ENCODE data around the gene KIF3B. TPM values are rescaled to one million over a fixed set of nuclear protein-coding genes. Genes with fewer than 3 reads are reported as not detected.

KIF3B gene
- total RNA-seq, 2 experiments from 2014 or later: 8.2 to 25.2 TPM

DNA sequence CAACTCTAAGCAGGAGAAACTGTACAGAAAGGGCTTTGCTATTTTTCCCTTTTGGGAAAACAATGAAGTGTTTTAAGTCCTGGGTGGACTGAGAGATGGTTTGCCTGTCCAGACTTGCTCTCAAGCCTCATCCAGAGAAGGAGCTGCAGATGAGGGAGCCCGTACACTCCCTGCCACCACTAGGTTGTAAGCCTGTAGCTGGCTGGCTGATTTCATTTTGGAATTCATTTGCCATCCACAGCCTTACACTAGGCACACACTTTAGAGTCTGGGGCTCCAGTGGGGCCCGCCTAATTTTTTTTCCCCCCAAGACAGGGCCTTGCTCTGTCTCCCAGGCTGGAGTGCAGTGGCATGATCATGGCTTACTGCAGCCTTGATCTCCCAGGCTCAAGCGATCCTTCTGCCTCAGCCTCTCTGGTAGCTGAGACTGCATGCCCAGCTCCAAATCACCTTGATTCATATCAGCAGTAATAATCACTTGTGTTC, 41.4 kb upstream of the KIF3B start:
- BruUV-seq (replicated peaks): no TSS peak
- Histone ChIP-seq H3K79me2 (ENCODE audit: insufficient read depth, low read depth, low read length) (no peaks in the 10 kb centered on the region), H3K27ac (ENCODE audit: low read depth, low read length, poor library complexity, severe bottlenecking) (no peak overlapping the region), H3K9me3 (ENCODE audit: low read length) (no peaks in the 10 kb centered on the region), H2AFZ (ENCODE audit: low read length) (no peak overlapping the region), H3K4me2 (ENCODE audit: low read length) (no peak overlapping the region), H3K4me3 (ENCODE audit: low read depth, low read length, poor library complexity, severe bottlenecking) (no peak overlapping the region), H3K4me1 (ENCODE audit: insufficient read depth, low read length, poor library complexity, severe bottlenecking) (peaks cover 21% of the 10 kb centered on the region), H4K20me1 (ENCODE audit: insufficient read depth, low read length) (no peaks in the 10 kb centered on the region), H3K9me2 (ENCODE audit: insufficient read depth, low read length) (no peaks in the 10 kb centered on the region), H3K36me3 (ENCODE audit: insufficient read depth, low read length) (peaks cover 65% of the 10 kb centered on the region)
- POLR2A ChIA-PET: interaction anchor here (0.6 kb wide), 1 partner anchor 135 kb away, joined by 4 read pairs; no protein-coding TSS in a partner anchor
- intact Hi-C loops (cut with micrococcal nuclease; ENCODE audit: unreplicated experiment): no loop called here
- TF ChIP-seq EZH2phosphoT487 (IDR thresholded peaks at IDR 0.05; ENCODE audit: borderline replicate concordance, low read depth, low read length) (no peak), CTCF (conservative IDR thresholded peaks at IDR 0.05; ENCODE audit: low read length) (no peak)
- CTCF ChIA-PET (ENCODE audit: unreplicated experiment): no interaction called here
- no peak for DNase-seq (ENCODE audit: low spot score)

DNA sequence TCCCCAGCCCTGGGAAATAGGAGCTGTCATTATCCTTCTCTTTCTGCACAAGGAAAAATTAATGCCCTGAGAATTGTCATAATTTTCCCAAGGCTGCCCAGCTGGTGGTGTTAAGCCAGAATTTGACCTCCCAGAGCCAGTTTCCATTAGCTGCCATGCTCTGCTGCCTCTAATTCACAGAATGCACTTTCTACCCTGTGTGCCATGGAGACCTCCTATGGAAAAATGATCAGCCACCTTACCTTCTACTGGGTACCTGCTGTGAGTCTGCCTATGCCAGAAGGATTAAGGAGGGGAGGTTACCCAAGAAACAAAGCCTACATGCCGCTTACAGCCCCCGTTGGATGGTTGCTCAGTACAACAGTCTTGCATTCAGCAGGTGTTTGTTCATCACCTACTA, 40.6 kb upstream of the KIF3B start:
- POLR2A ChIA-PET: no interaction called here
- no peak for DNase-seq (ENCODE audit: low spot score)
- no peaks in the 10 kb centered on the region for H4K20me1 ChIP-seq (ENCODE audit: insufficient read depth, low read length)
- H3K4me3 ChIP-seq (ENCODE audit: low read depth, low read length, poor library complexity, severe bottlenecking): no peak overlapping the region
- H3K27ac ChIP-seq (ENCODE audit: low read depth, low read length, poor library complexity, severe bottlenecking): no peak overlapping the region
- H3K36me3 ChIP-seq (ENCODE audit: insufficient read depth, low read length): peaks cover 58% of the 10 kb centered on the region
- CTCF ChIA-PET (ENCODE audit: unreplicated experiment): no interaction called here
- no peak overlapping the region for H3K4me2 ChIP-seq (ENCODE audit: low read length)
- no peaks in the 10 kb centered on the region for H3K9me3 ChIP-seq (ENCODE audit: low read length)
- BruUV-seq (replicated peaks): no TSS peak
- H3K79me2 ChIP-seq (ENCODE audit: insufficient read depth, low read depth, low read length): no peaks in the 10 kb centered on the region
- H3K4me1 ChIP-seq (ENCODE audit: insufficient read depth, low read length, poor library complexity, severe bottlenecking): peaks cover 23% of the 10 kb centered on the region
- no peaks in the 10 kb centered on the region for H3K9me2 ChIP-seq (ENCODE audit: insufficient read depth, low read length)
- H2AFZ ChIP-seq (ENCODE audit: low read length): no peak overlapping the region
- intact Hi-C loops (cut with micrococcal nuclease; ENCODE audit: unreplicated experiment): no loop called here
- TF ChIP-seq CTCF (conservative IDR thresholded peaks at IDR 0.05; ENCODE audit: low read length) (no peak), EZH2phosphoT487 (IDR thresholded peaks at IDR 0.05; ENCODE audit: borderline replicate concordance, low read depth, low read length) (no peak)

DNA sequence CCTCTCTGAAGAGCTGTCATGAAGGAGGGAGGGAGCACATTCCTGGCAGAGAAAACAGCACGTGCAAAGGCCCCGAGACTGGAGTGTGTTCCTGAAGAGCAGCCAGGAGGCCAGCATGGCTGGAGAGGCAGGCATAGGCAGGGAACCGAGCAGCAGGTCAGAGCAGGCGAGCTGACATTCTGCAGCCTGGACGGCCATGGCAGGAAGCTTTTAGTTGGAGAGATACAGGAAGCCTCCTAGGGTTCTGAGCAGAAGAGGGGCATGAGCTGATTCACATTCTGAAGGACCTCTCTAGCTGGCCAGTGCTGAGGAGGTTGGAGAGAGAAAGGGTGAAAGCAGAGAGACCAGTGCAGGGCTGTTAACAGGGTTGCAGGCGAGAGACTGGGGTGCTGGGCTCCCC, 40.0 kb upstream of the KIF3B start:
- intact Hi-C loops (cut with micrococcal nuclease; ENCODE audit: unreplicated experiment): no loop called here
- TSS peak; percentile 65 for BruUV-seq (replicated peaks)

More for the DNA sequence above, 40.0 kb upstream of the KIF3B start:
- ChIA-PET POLR2A (no interaction called here), CTCF (ENCODE audit: unreplicated experiment) (no interaction called here)
- Histone ChIP-seq H3K4me2 (ENCODE audit: low read length) (no peak overlapping the region), H2AFZ (ENCODE audit: low read length) (no peak overlapping the region), H3K27ac (ENCODE audit: low read depth, low read length, poor library complexity, severe bottlenecking) (no peak overlapping the region), H4K20me1 (ENCODE audit: insufficient read depth, low read length) (no peaks in the 10 kb centered on the region), H3K4me3 (ENCODE audit: low read depth, low read length, poor library complexity, severe bottlenecking) (no peak overlapping the region), H3K36me3 (ENCODE audit: insufficient read depth, low read length) (peaks cover 52% of the 10 kb centered on the region), H3K9me3 (ENCODE audit: low read length) (no peaks in the 10 kb centered on the region), H3K4me1 (ENCODE audit: insufficient read depth, low read length, poor library complexity, severe bottlenecking) (peaks cover 19% of the 10 kb centered on the region), H3K79me2 (ENCODE audit: insufficient read depth, low read depth, low read length) (no peaks in the 10 kb centered on the region), H3K9me2 (ENCODE audit: insufficient read depth, low read length) (no peaks in the 10 kb centered on the region)
- DNase-seq (ENCODE audit: low spot score): no peak
- TF ChIP-seq EZH2phosphoT487 (IDR thresholded peaks at IDR 0.05; ENCODE audit: borderline replicate concordance, low read depth, low read length) (no peak), CTCF (conservative IDR thresholded peaks at IDR 0.05; ENCODE audit: low read length) (no peak)
